Choroid plexus epithelial cell (primary cell): ENCODE data around the gene INVS.

Experiments used
- DNase-seq: peaks from one replicate; pipeline ENCODE4 v3.0.0-alpha.2; 2010; ENCODE audit warnings: low read depth
- H3K4me3 ChIP-seq: 2 replicates; pipeline ENCODE4 v1.5.1; 2011; ENCODE audit warnings: low read depth, mild to moderate bottlenecking, control low read depth, low read length, moderate library complexity
- CTCF ChIP-seq: conservative IDR thresholded peaks from 2 replicates; pipeline ENCODE4 v1.5.1; 2011; ENCODE audit warnings: low read depth, mild to moderate bottlenecking, control low read depth, inconsistent platforms, low read length, moderate library complexity

Gene INVS

GRCh38 chr9:100284247-100284646 lies 185.2 kb downstream of the INVS start:
- no peak overlapping the region for H3K4me3 ChIP-seq
- no peak for TF ChIP-seq CTCF
- no peak for DNase-seq

GRCh38 chr9:100285080-100285479 lies 186.0 kb downstream of the INVS start:
- TF ChIP-seq CTCF, result no peak
- H3K4me3 ChIP-seq, result no peak overlapping the region
- DNase-seq, result no peak

- no peak for DNase-seq
- no peak overlapping the region for H3K4me3 ChIP-seq
- TF ChIP-seq CTCF, result no peak
These were observed 186.6 kb downstream of the INVS start for GRCh38 chr9:100285601-100286000.

GRCh38 chr9:100286257-100286656 lies 187.2 kb downstream of the INVS start:
- no peak for DNase-seq
- no peak for TF ChIP-seq CTCF
- no peak overlapping the region for H3K4me3 ChIP-seq

- no peak for TF ChIP-seq CTCF
- no peak overlapping the region for H3K4me3 ChIP-seq
- DNase-seq, result no peak
These were observed 188.1 kb downstream of the INVS start for GRCh38 chr9:100287186-100287585.

- DNase-seq, result no peak
- TF ChIP-seq CTCF, result no peak
- no peak overlapping the region for H3K4me3 ChIP-seq
These were observed 191.7 kb downstream of the INVS start for GRCh38 chr9:100290714-100291113.

GRCh38 chr9:100292414-100292813 lies 193.4 kb downstream of the INVS start:
- H3K4me3 ChIP-seq, result no peak overlapping the region
- no peak for DNase-seq
- TF ChIP-seq CTCF, result no peak
